GM18511 (cell line): Measurements from ENCODE around the gene MED9.
A peak's percentile ranks its signal among the peaks of the same experiment; 100 is the strongest.

ENCODE experiments used
- ATAC-seq: cut with Tn5 transposase; IDR thresholded peaks from one replicate; pipeline ENCODE4 v1.9.1; 2021; ENCODE audit warnings: mild to moderate bottlenecking, moderate library complexity; ENCODE audit not compliant: unreplicated experiment

Gene MED9

DNA sequence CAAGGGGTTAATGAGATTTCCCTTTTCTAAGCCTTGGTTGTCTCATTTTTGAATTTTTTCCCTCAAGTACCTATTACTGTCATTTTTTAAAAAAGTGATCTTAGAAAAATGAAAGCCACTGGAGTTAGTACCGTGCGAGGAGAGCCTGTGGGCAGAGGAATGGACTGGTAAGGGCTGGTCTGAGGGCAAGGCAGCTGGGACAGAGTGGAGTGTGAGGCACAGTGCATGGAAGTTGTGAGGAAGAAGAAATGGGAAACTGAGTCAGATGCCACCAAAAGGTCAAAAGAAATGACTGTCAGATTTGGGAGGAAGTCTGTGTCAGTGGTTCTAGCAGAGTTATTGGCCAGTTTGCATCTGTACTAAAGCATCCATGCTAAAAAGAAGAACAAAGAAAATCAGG lies 11.2 kb downstream of the MED9 start:
- no peak for ATAC-seq

DNA sequence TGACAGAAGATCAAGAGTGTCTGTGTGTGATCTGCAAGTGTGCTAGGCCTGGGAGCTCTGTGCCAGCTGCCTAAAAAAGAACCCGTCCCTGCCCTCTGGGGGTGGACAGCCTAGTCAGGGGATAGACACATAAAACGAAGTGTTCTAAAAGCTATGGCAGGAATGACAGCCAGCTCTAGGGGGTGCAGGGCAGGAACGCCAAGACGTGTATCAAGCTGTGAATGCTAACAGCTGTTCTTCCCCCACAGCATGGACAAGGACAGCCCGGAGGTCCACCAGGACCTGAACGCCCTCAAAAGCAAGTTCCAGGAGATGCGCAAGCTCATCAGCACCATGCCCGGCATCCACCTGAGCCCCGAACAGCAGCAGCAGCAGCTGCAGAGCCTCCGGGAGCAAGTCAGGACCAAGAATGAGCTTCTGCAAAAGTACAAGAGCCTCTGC lies 14.3 kb downstream of the MED9 start:
- no peak for ATAC-seq

DNA sequence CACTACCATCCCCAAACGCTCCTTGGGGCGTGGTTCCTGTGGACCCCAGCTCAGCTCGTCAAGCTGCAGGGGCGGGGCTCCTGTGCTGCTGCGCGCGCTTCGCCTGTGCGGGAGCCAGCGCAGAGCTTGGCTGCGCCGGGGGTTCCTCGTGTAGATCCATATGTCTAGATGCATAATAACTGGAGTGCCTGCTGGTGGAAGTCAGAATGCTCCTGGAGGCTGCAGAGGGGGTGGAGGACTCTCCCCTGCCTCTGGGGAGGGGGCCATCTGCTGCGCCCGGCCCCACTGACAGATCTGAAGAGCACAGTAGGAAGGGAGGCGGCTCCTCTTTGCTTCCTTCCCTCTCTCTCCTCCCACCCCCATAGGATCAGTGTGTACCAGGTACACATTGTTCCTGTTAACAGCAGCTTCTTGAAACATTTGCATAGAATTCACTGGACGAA lies 14.8 kb downstream of the MED9 start:
- no peak for ATAC-seq

DNA sequence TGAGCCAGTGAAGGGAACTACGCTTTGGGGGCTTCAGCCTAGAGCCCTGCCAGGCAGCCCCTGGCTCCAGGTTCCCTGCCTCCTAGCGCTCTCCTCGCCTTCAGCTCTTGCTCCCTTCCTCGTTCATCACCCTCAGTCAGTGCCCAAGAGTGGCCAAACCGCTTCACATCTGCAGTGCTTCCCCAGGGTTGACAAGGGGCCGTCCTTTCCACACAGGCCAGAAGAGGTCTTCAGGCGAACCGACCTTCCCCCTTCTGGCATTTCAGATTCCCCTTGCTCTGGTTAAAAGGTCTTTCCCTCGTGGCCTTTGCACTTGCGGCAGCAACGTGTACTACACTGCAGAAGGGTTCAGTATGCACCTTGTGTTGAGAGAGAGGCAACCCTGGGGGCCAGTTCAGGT lies 15.3 kb downstream of the MED9 start:
- ATAC-seq = no peak

DNA sequence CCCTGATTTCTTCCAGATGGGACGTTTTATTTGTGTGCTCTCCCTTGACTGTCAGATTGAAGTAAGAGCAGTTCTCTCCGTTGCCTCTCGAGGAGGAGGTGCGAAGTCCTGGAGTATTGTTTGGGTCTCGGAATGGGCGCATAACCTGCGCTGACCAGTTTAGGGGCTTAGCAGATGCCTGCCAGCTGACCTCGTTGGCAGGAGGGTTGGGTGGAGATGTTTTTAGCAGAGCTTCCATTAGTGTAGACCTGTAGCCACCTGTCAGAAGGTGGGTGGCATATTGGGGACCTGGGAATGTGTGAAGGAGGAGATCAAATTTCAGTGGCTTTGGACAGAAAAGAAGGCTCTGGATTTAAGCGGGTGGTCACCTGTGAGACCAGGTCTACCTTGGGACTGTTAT lies 15.8 kb downstream of the MED9 start:
- ATAC-seq = no peak

DNA sequence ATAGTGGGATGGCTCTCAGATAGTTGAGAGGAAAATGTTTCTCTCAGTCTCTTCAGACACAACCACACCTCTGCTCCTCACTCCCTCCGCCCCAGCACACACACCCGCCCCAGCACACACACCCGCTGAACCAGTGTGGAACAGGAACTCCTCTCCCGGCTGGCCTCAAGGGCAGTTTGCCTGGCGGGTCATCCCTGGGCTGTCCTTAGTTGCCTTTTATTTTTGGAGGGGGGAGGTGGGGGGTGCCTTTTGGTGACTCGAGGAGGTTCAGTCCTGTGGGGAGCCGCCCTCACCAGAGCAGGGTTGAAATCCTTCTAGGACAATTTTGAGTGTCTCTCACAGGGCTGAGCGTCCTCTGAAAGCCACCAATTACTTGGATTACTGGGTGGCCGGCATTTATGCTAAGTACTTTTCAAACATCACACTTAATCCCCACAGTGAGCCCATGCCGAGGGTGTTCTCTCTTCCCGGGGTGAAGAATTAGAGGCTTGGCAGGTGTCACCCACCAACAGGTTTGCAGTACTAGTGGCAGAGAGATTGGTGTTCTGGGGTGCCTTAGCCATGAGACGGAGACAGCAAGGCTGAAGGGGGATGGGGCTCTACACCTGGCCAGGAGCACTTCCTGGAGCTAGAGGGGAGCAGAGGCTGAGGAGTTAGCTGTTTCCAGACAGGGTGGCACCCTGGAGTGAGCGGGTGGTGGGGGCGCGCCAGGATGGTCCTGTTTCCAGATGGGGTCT lies 16.6 kb downstream of the MED9 start:
- ATAC-seq = no peak

DNA sequence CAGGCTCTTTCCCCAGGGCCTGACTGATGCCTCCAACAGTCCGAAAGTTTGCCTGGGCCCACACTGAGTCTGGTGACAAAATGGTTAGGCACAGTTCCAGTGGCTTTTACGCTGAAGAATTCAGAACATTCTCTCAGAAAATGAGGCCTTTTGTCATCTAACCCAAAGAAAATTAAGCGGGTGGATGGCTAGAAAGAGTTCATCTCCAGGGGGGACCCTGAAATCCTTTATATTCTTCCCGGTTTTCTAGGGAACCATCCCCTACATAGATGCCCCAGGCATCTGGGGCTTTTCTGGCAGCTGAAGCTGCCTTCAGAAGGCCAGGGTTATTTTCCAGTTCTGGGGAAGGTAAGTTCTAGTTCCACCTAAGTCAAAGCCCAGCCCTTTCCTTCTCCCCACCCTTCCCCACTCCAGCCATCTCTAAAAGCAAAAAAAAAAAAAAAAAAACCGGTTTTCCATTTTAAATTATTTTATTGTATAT lies 17.2 kb downstream of the MED9 start:
- ATAC-seq = no peak

DNA sequence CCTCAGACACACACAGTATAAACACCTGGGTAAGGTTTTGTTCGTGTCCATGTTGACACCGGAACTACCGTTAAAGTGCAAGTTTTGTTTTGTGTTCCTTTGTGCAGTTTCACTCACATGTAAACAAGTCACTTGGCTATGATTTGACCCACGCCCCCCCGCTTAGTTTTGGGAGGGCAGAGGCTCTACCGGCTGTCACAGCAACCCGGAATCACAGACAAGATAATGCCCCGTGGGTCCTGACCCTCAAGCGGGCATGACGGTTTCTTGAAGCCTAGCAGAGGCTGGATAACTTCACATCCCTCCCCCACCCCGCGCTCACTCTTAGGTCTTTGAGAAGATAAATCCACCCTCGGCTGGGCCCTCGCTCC lies 17.7 kb downstream of the MED9 start:
- ATAC-seq = no peak

DNA sequence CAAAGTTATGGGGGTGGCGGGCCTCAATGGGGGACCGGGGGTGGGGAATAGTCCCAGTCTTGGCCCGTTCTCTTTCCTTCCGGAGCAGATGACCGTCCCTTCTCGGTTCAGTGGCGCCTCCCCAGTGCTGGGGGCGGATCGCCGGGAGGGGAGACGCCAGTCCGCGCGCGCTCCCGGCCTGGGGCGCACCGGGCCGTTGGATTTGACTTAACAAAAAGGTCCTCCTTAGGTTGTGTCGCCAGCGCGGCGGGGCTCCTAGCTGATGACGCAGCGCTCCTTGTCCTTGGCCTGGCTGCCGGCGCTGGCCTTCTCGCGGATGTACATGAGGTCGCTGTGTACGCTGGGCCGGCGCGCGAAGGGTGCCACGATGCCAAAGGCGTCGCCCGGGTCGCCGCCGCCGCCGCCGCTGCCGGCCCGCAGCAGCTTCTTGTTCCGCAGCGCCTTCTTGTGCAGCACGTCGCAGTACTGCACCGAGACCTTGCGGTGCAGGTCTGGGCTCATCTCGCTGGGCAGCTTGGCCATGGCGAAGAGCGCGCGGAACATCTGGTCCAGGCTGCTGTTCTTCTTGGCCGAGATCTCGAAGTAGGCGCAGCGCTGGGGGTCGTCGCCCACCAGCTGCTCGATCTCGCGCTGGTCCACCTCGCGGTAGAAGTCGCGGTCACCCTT lies 18.2 kb downstream of the MED9 start:
- ATAC-seq = no peak

DNA sequence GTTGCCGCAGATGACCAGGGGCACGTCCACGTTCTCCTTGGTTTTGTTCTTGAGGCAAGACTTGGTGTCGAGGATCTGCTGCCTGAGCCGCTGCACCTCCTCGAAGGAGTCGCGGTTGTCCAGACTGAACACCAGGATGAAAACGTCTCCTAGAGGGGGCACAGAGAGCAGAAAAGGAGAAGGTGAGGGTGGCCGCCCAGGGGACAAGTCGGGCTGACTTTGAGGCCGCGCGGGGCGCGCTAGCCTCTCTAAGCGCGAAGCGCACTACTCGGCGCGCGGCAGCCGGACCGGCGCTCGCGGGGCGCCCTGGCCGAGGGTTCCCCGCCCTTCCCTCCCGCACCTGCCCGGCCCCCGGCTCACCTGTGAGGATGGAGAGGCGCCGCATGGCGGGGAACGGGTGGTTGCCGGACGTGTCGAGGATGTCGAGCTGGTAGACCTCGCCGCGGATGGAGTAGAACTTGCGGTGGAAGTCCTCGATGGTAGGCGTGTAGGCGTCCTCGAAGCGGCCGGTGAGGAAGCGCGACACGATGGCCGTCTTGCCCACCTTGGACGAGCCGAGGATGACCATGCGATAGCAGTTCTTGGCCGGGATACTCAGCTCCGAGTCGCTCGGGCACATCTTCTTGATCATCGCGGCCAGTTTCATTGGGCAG lies 18.9 kb downstream of the MED9 start:
- peak; percentile 21 for ATAC-seq

DNA sequence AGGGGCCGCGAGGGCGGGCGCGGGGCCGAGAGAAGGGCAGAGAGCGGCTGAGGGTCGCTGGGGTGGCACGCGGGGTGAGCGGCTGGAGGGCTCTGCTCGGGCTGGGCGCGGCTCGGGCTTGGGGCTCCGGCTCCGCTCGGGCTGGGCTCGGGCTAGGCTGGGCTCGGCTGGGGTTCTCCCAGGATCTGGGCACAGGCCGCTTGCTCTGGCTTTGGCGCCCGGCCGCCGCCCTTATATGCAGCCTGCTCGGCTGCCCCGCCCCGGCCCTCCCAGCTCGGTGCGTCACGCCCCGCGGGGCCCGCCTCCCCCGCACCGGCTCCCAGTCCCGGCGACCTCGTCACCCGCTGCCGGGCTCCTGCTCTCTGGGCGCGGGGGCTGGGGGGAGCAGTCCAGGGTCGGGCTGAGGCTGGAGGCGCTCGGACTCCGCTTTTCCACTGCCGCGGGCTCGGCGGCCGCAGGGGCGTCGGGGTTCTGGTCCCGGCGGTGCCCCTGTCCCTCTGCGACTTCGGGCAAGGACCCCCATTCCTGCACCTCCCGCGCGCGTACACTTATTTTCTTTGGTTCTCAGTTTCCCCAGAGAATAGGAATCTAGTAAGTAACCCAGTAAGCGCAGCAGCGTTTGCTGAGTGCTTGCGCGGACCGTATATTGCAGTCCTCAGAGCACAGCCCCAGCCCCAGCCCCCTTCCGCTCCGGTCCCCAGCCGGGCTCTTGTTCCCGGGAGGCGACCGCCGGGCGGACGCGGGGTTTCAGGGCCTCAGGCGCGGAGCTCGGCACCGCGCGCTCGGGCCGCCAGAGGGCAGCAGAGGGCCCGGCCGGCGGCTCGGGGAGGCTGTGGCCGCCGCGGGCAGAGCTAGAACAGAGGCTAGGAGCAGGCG lies 19.6 kb downstream of the MED9 start, which contains the start of gene RASD1:
Gene RASD1 (minus strand): TSS at position 207 of the 876 bp plus-strand sequence. CDS start 214 bp downstream, outside the sequence.
- ATAC-seq = peak; percentile 83

DNA sequence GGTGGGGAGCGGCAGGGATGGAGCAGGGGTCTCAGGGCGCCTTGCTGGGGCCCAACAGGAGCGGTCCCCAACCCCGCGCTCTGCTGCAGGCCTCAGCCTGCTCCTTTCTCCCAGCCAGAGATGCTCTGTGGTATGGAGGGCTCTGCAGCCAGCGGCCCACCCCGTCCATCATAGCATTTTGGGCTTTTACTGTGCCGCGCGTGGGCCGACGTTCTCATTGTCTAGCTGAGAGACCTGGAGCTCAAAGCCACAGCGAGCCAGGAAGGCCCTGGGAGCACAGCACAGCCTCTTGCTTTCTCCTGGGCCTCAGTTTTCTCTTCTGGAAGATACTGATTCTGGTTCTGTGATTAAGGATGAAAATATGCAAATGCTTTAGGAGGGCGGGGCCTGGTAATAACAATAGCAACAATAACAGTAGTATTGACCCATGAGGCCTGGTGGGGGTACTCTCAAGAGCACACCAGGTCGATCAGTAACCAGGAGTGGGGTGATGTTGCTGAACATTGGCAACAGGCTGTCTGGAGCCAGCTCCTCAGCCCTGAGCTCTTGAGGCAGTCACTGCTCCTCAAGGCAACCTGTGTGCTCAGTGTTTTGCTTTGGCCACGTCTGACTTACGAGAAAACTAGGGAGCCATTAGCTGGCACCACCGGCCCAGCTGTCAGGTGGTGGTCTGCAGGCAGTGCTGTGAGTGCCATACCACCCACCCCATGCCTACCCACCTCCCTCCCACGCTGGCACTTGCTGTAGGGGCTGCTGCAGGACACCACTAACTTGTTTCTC lies 20.5 kb downstream of the MED9 start:
- ATAC-seq = no peak

DNA sequence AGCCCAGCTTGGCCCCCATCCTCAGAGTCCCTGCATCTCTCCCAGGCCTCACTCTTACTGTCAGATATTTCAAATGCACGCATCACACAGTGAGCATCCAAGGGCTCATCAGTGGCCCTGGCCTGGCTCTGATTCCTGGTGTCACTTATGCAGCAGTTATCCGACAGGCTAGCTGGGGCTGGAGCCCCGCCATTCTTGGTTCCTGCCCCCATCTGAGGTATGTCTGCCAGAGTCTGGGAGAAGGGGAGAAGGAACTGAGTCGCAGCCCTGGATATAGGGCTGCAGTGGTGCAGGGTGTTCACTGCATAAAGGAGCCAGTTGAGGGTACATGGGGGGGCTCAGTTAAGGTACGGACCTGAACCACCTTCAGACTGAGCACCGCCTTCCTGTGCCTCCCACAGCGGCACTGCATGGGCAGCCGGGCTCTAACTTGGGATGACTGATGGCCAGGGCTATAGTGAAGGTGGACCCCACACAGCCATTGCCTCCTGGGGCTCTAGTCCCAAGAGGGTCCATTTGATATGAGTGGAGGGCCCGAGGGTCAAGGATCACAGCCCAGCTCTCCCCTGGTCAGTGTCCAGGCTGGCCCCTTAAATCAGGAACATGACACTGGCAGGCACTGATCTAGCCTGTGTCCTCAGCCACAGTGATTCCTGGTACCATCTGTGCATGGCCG lies 21.2 kb downstream of the MED9 start:
- no peak for ATAC-seq

DNA sequence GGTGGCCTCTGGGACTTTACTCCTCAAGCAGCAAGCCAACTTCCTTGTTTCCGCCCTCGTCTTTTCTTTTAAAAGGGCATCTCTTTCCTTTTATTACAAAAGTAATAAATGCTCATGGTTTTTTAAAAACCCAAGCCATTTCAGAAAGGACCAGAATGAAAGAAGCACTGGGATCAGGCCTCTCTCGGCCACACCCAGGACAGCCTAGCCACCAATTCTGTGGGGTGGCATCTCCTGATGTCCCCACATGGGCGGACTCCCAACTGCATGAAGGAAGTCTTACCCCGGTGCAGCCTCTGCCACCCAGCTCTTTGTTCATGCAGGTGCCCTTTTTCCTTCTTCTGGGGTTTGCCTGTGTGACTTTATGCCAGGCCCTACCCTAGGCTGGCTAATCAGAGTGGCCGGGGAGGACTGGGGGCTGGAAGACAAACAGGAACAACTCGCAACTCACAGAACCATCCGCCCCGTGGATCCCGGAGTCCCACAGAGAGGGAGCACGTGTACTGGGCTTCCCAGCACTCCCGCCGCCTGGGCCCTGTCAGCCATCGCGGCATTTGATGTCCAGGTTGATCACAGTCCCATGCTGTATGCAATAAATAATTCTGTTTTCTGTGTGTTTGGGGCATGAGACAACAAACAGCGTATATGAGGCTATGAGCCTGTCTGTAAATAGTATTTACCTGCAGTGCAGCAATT lies 22.0 kb downstream of the MED9 start:
- ATAC-seq = no peak

DNA sequence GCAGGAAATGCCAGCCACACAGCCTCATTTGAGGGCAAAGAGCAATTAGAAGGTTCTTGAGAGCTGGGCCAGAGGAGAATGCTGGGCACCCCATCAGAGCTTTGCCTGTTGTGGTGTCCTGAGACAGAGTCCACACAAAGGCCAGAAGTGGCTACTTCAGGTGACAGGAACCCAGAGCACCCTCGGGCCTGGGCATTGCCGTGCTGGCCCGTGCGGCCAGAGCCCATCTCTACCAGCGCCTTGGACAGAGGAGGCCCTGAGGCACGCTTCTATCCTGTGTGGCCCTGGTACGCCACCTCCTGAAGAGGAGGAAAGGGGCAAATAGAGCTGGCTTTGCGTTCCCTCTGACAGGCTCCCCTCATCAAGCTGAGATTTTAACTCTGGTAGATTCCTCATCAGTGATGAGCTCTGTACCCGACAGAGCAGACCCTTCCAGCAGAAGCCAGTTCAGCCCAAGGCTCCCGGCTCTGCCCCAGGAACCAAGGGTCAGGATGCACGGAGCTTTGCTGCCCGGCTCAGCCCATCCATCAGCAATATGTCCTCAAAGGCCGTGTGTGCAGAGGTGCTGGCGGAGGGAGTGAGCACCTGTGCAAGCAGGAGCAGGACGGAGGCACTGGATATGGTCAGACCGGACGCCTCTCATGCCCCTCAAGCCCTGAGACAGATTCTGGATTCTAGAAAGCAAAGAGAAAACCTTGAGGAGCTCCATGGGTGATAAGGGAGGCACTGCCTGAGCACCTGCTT lies 22.8 kb downstream of the MED9 start:
- no peak for ATAC-seq

DNA sequence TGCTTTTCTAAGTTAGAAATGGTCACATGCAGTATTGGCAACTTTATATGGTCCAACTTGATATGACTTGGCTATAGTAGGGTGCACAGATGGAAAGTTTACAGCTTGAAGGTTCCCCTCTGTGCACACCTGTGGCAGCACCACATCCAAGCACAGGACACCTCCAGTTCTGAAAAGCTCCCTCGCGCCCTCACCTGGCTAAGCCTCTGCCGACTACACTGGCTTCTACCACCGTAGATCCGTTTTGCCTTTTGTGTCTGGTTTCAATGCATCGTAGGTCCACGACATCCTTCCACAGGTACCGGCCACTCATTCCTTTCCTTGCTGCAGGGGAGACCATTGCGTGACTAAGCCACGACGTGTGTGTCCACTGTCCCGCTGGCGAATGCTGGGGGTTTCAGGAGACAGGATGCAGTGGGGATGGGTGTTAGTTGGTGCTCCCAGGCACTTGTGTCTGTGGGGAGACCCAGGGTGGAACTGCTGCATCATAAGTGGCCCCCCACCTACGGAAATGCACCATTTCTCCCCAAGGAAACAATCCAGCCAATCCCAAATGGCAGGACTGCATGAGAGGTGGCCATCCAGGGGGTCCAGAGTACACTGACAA lies 24.3 kb downstream of the MED9 start:
- ATAC-seq = no peak

DNA sequence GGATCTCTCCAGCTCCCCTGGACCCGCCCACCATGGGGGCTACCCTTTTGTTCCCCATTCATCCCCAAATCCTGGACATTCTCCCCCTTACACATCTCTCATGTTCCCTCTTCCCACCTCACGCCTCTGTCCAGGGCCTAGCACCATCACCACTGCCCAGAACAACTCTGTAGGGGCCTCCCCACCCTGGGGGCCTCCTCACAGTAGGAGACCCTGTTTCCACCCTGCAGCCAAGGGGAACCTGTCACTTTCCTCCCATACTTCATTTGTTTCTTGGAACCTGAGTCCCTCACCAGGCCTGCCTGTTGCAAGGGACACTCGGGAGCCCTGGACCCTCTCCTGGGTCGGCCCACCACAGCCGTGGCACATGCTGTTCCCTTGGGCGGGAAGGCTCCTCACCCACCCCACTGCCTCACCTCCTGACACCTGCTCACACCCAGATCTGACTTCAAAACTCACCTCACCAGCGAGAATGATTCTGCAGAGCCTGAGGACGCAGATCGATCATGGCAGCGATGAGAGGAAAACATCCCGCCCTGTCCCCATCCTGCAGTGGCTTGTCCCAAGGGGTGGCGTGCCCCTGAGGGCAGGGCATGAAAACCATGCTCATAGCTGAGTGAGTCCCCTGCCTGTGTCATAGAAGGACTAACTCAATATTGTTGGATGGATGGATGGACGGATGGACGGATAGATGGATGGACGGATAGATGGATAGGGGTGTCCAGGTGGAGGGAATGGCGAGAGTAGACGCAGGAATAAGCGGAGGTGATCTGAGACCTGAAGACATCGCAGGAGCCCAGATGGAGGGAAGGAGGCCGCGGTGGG lies 26.2 kb downstream of the MED9 start:
- no peak for ATAC-seq
